Uterus (tissue), 4 donors: ENCODE results near the gene IGFBP6. TPM values are rescaled to one million over a fixed set of nuclear protein-coding genes. Genes with fewer than 3 reads are reported as not detected.

ENCODE experiments used
- DNase-seq, 2 donors: peaks; one replicate each; pipeline ENCODE4 v3.0.0-alpha.2; 2019 to 2020
- H3K27ac ChIP-seq, 2 donors: fragments of 200-600 bp; sonication (generic); 1 replicate in 1 of 2; 2 replicates in 1 of 2; pipeline ENCODE4 v1.5.1; 2016 to 2018
- H3K27me3 ChIP-seq, 2 donors: fragments of 200-600 bp; sonication (generic); one replicate each; pipeline ENCODE4 v1.5.1; 2018 to 2019; ENCODE audit warnings: control low read depth in 1 of 2
- H3K36me3 ChIP-seq, 2 donors: fragments of 200-600 bp; sonication (generic); one replicate each; pipeline ENCODE4 v1.5.1; 2019; ENCODE audit warnings: control low read depth in 1 of 2
- H3K4me1 ChIP-seq, 2 donors: fragments of 200-600 bp; sonication (generic); one replicate each; pipeline ENCODE4 v1.5.1; 2018 to 2019; ENCODE audit warnings: control low read depth in 1 of 2
- H3K4me3 ChIP-seq, 2 donors: fragments of 200-600 bp; sonication (generic); 1 replicate in 1 of 2; 2 replicates in 1 of 2; pipeline ENCODE4 v1.5.1; 2018 to 2019; ENCODE audit warnings: mild to moderate bottlenecking in 1 of 2
- H3K9me3 ChIP-seq, 2 donors: fragments of 200-600 bp; sonication (generic); one replicate each; pipeline ENCODE4 v1.5.1; 2019; ENCODE audit warnings: control low read depth in 1 of 2
- CTCF ChIP-seq, 4 experiments: fragments of 200-600 bp in 2 of 4; fragments of 450-650 bp in 2 of 4; sonication (generic) in 2 of 4; IDR thresholded peaks; one replicate each; pipeline ENCODE4 v1.5.1; 2016 to 2019; ENCODE audit warnings: antibody characterized with exemption in 4 of 4, mild to moderate bottlenecking in 2 of 4, moderate library complexity in 1 of 4
- POLR2A ChIP-seq, 2 donors: fragments of 450-650 bp; IDR thresholded peaks; one replicate each; pipeline ENCODE4 v1.6.1; 2016; ENCODE audit warnings: antibody characterized with exemption in 2 of 2, mild to moderate bottlenecking in 1 of 2, moderate library complexity in 1 of 2
- intact Hi-C: fragments of 100-400 bp; cut with DNase I; formaldehyde crosslinking; loops from one replicate; pipeline ENCODE4 v1.15.1; 2023; ENCODE audit warnings: low total_unique reads
- microRNA-seq: library from miRNA; unstranded; fragments of <30 nt; microRNA quantifications from one replicate; pipeline ENCODE4, GENCODE V29; 2016; ENCODE audit warnings: borderline microRNAs expressed, borderline replicate concordance
- small RNA-seq: library from RNA; depleted of rRNA; stranded (forward); fragments of <200 nt; gene quantifications from one replicate; pipeline ENCODE3, GENCODE V24; 2016
- total RNA-seq, 4 donors: library from RNA; depleted of rRNA in 3 of 4; stranded (reverse); fragments of >200 nt in 3 of 4; gene quantifications; one replicate each; pipeline versions ENCODE4 v1.1.0 to v1.2.4, GENCODE V29; 2014 to 2023
- donor health status: DM: yes; HTN: yes; CAD: no.

Gene IGFBP6
- total RNA-seq, 4 donors from 2014 or later: 48.7 to 762 (median 252) TPM

- H3K4me3 ChIP-seq: no peak overlapping the region
- no peaks in the 10 kb centered on the region for H3K4me1 ChIP-seq
- no peaks in the 10 kb centered on the region for H3K36me3 ChIP-seq
- no peaks in the 10 kb centered on the region for H3K9me3 ChIP-seq
- intact Hi-C loops: no loop called here
- no peak overlapping the region for H3K27ac ChIP-seq
- no peaks in the 10 kb centered on the region for H3K27me3 ChIP-seq
- TF ChIP-seq POLR2A (IDR thresholded peaks at IDR 0.05) (no peak), CTCF (IDR thresholded peaks at IDR 0.05) (no peak)
- DNase-seq: no peak
Observed at GRCh38 chr12:53147181-53147580, 49.7 kb downstream of the IGFBP6 start.

- intact Hi-C loops: no loop called here
- no peaks in the 10 kb centered on the region for H3K36me3 ChIP-seq
- DNase-seq: no peak
- no peak overlapping the region for H3K27ac ChIP-seq
- H3K4me1 ChIP-seq: no peaks in the 10 kb centered on the region
- no peak for TF ChIP-seq POLR2A (IDR thresholded peaks at IDR 0.05)
- H3K27me3 ChIP-seq: no peaks in the 10 kb centered on the region
- no peak overlapping the region for H3K4me3 ChIP-seq
- H3K9me3 ChIP-seq: no peaks in the 10 kb centered on the region
Observed at GRCh38 chr12:53147653-53148052, 50.2 kb downstream of the IGFBP6 start.

GRCh38 chr12:53151039-53151438 is 53.6 kb downstream of the IGFBP6 start:
- intact Hi-C loops: no loop called here
- no peaks in the 10 kb centered on the region for H3K9me3 ChIP-seq
- H3K27me3 ChIP-seq: no peaks in the 10 kb centered on the region
- H3K4me1 ChIP-seq: no peaks in the 10 kb centered on the region
- no peaks in the 10 kb centered on the region for H3K36me3 ChIP-seq
- TF ChIP-seq POLR2A (IDR thresholded peaks at IDR 0.05) (no peak), CTCF (IDR thresholded peaks at IDR 0.05) (no peak)
- no peak overlapping the region for H3K27ac ChIP-seq
- no peak overlapping the region for H3K4me3 ChIP-seq
- no peak for DNase-seq

Small RNA genes within 50 kb of the gene (microRNA-seq; reads per million reads assigned to microRNA genes)
- gene MIR6757: not detected

Small RNA genes within 50 kb of the gene (small RNA-seq; reads per million reads assigned to genes)
- gene HIGD1AP1 (not detected), gene MIR6757 (not detected), gene RNU6-333P (not detected)

Other genes with a start within 250 kb of the IGFBP6 start
- gene KRT78, start 248.7 kb upstream of the IGFBP6 start, total RNA-seq: not detected
- gene KRT8, start 192.6 kb upstream of the IGFBP6 start, total RNA-seq: 10 to 100 TPM in 3 of 4 donors, 1 to 10 TPM in 1; 9.1 to 46.2 (median 36.5) TPM
- gene KRT18, start 148.5 kb upstream of the IGFBP6 start, total RNA-seq: 10 to 100 TPM in 3 of 4 donors, 1 to 10 TPM in 1; 2.6 to 69.2 (median 17.8) TPM
- 1,000 to 10,000 TPM in 1 of 4 donors, 100 to 1,000 TPM in 3; 388 to 1,076 (median 585) TPM for gene EIF4B, start 91.2 kb upstream of the IGFBP6 start, total RNA-seq
- gene TNS2, start 47.6 kb upstream of the IGFBP6 start, total RNA-seq: 100 to 1,000 TPM in 2 of 4 donors, 10 to 100 TPM in 2; 64.0 to 394 (median 112) TPM
- gene SPRYD3, start 18.3 kb upstream of the IGFBP6 start, total RNA-seq: 10 to 100 TPM; 15.9 to 75.5 (median 28.9) TPM
- under 1 TPM in 1 of 4 donors, not detected in 3; 0.82 TPM for gene SOAT2, start 5.8 kb downstream of the IGFBP6 start, total RNA-seq
- gene ZNF740, start 83.1 kb downstream of the IGFBP6 start, total RNA-seq: 10 to 100 TPM in 2 of 4 donors, 1 to 10 TPM in 2; 7.7 to 55.5 (median 25.9) TPM
- gene CSAD, start 83.3 kb downstream of the IGFBP6 start, total RNA-seq: 10 to 100 TPM in 3 of 4 donors, 1 to 10 TPM in 1; 4.1 to 67.6 (median 42.6) TPM
- 1 to 10 TPM in 3 of 4 donors, not detected in 1; 2.0 to 3.8 (median 2.4) TPM for gene ITGB7, start 109.6 kb downstream of the IGFBP6 start, total RNA-seq
- gene RARG, start 134.5 kb downstream of the IGFBP6 start, total RNA-seq: 10 to 100 TPM in 2 of 4 donors, 1 to 10 TPM in 2; 2.6 to 65.6 (median 28.9) TPM
- 1 to 10 TPM in 1 of 4 donors, under 1 TPM in 1, not detected in 2; 0.12 to 4.5 TPM for gene ESPL1, start 170.6 kb downstream of the IGFBP6 start, total RNA-seq
- 1,000 to 10,000 TPM in 2 of 4 donors, 100 to 1,000 TPM in 2; 347 to 1,573 (median 972) TPM for gene PFDN5, start 197.9 kb downstream of the IGFBP6 start, total RNA-seq
- gene MYG1, start 202.0 kb downstream of the IGFBP6 start, total RNA-seq: 10 to 100 TPM; 10.2 to 59.3 (median 33.9) TPM
- gene AAAS, start 223.9 kb downstream of the IGFBP6 start, total RNA-seq: 10 to 100 TPM; 12.3 to 52.2 (median 46.9) TPM
- gene SP7, start 238.7 kb downstream of the IGFBP6 start, total RNA-seq: under 1 TPM in 2 of 4 donors, not detected in 2; 0.34 to 0.62 TPM